Brain microvascular endothelial cell (primary cell): ENCODE data around the gene FGGY.
A peak's percentile ranks its signal among the peaks of the same experiment; 100 is the strongest.

Source experiments
- DNase-seq: peaks from one replicate; pipeline ENCODE4 v3.0.0-alpha.2; 2020
- H3K27ac ChIP-seq: fragments of 250-450 bp; sonication (Bioruptor Pico); 2 replicates; pipeline ENCODE4 v1.5.1; 2020; ENCODE audit warnings: mild to moderate bottlenecking, moderate library complexity
- H3K27me3 ChIP-seq: fragments of 250-450 bp; sonication (Bioruptor Pico); replicated peaks from 2 replicates; pipeline ENCODE4 v1.5.1; 2020; ENCODE audit warnings: mild to moderate bottlenecking
- H3K36me3 ChIP-seq: fragments of 250-450 bp; sonication (Bioruptor Pico); replicated peaks from 2 replicates; pipeline ENCODE4 v1.5.1; 2020; ENCODE audit warnings: mild to moderate bottlenecking
- H3K4me3 ChIP-seq: 2 replicates; pipeline ENCODE4 v1.5.1; 2011; ENCODE audit warnings: low read depth, mild to moderate bottlenecking, control low read depth, low read length, moderate library complexity
- in situ Hi-C: cut with HindIII; loops from 2 replicates; pipeline ENCODE4 v1.10.0; 2017; ENCODE audit warnings: low sequenced_read_pairs, low pct_ligation_motif_present
- TF ChIP-seq, protein P1 (sequence below): IDR thresholded peaks from 2 replicates; pipeline ENCODE4 v1.5.1; 2011; ENCODE audit warnings: low read depth, mild to moderate bottlenecking, moderate library complexity, low read length, control low read depth, inconsistent platforms; ENCODE audit errors: missing control alignments

The FGGY gene

DNA sequence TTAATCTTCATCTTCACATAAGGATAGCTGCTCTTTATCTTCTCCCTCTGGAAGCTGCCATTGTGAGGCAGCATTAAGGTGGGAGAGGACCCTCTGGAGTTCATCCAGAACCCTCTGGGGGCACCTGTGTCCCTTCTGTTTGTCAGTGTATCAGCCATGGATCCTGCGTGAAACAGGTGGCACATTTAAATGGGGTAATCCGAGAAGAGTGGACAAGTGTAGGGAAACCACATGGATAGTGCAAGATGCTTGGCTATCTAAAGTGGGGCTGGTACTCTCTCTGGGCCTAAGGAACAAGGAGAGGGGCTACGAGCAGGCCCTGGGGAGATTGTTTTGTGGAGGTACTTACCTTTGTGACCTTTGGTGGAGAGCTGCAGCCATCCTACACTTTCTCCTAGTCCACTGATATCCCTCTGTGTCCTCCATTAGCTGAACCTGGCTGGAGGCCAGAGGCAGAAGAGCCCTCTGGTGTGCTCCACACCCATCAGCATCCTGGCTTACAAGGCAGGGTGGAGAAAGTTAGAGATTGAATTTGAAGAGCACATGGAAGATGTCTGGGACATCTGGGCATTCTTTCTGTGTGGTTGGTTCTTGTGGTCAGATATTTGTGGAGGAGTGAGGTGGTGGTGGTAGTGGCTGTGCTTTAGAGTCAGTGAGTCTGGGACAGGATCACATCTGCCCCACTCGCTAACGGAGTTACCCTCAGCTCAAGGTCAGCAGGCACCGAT is 117.7 kb downstream of the FGGY start:
- in situ Hi-C loops: no loop called here
- no peak overlapping the region for H3K4me3 ChIP-seq
- no peaks in the 10 kb centered on the region for H3K27me3 ChIP-seq
- H3K27ac ChIP-seq: no peak overlapping the region
- TF ChIP-seq, protein P1, sequence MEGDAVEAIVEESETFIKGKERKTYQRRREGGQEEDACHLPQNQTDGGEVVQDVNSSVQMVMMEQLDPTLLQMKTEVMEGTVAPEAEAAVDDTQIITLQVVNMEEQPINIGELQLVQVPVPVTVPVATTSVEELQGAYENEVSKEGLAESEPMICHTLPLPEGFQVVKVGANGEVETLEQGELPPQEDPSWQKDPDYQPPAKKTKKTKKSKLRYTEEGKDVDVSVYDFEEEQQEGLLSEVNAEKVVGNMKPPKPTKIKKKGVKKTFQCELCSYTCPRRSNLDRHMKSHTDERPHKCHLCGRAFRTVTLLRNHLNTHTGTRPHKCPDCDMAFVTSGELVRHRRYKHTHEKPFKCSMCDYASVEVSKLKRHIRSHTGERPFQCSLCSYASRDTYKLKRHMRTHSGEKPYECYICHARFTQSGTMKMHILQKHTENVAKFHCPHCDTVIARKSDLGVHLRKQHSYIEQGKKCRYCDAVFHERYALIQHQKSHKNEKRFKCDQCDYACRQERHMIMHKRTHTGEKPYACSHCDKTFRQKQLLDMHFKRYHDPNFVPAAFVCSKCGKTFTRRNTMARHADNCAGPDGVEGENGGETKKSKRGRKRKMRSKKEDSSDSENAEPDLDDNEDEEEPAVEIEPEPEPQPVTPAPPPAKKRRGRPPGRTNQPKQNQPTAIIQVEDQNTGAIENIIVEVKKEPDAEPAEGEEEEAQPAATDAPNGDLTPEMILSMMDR: no peak
- H3K36me3 ChIP-seq: no peaks in the 10 kb centered on the region
- DNase-seq: peak; percentile 5

DNA sequence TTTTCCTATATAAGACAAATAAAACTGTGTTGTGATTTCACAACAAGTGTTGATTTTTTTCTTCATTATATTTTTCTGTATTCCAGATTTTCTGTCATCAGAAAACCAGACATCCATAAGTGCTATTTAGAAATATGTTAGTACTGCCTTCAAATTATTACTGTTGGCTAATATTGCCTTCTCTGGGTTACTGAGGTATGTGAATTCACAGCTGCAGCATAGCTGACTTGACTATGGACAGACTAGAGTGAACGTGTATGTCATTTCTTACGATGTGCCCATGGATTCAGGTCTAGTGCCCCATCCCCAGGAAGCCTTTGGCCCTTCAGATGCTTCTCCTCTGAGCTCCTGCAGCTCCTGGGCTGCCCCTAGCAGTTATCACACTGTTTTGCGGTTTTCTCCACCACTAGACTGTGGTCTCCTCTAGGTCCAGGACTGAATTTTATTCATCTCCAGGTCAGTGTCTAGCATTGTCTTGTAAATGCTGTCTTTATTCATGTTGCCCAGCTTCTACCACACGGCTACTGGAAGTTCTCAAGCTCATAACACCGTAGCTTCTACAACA is 118.5 kb downstream of the FGGY start:
- H3K27me3 ChIP-seq: no peaks in the 10 kb centered on the region
- no peaks in the 10 kb centered on the region for H3K36me3 ChIP-seq
- H3K4me3 ChIP-seq: no peak overlapping the region
- in situ Hi-C loops: no loop called here
- TF ChIP-seq, protein P1: no peak
- no peak for DNase-seq
- H3K27ac ChIP-seq: no peak overlapping the region

DNA sequence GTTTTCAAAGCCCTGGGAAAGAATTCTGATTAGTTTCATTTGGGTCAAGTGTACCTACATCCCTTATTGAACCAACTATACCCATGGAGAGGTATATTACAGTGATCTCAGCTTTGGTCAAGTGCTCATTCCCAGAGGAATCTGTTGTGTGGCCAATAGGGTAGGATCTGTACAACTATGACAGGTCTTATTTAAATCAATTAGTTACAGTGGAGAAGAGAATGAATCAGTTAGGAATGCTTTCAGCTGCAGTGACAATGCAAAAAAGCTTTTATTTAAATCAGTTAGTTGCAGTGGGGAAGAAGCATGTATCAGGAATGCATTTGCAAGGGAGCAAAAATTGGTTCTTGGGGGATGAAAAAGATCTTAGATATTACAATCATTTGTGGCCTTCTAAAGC is 119.0 kb downstream of the FGGY start:
- H3K27ac ChIP-seq: no peak overlapping the region
- in situ Hi-C loops: no loop called here
- H3K36me3 ChIP-seq: no peaks in the 10 kb centered on the region
- no peak overlapping the region for H3K4me3 ChIP-seq
- DNase-seq: no peak
- TF ChIP-seq, protein P1: no peak
- no peaks in the 10 kb centered on the region for H3K27me3 ChIP-seq

DNA sequence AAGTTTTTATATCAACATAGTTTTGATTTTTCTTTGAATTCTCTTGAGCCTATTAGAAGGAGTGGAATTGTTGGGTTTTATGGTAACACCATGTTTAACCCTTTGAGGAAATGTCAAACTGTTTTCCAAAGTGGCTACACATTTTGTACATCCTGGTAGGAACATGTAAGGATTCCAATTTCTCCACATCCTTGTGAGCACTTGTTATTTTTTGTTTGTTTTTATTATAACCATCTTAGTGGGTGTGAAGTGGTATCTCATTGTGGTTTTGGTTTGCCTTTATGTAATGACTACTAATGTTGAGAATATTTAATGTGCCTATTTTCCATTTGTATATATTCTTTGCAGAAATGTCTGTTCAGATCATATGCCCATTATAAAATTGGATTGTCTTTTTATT is 120.5 kb downstream of the FGGY start:
- TF ChIP-seq, protein P1: no peak
- DNase-seq: no peak
- no peaks in the 10 kb centered on the region for H3K36me3 ChIP-seq
- no peak overlapping the region for H3K27ac ChIP-seq
- in situ Hi-C loops: no loop called here
- no peaks in the 10 kb centered on the region for H3K27me3 ChIP-seq
- H3K4me3 ChIP-seq: no peak overlapping the region

DNA sequence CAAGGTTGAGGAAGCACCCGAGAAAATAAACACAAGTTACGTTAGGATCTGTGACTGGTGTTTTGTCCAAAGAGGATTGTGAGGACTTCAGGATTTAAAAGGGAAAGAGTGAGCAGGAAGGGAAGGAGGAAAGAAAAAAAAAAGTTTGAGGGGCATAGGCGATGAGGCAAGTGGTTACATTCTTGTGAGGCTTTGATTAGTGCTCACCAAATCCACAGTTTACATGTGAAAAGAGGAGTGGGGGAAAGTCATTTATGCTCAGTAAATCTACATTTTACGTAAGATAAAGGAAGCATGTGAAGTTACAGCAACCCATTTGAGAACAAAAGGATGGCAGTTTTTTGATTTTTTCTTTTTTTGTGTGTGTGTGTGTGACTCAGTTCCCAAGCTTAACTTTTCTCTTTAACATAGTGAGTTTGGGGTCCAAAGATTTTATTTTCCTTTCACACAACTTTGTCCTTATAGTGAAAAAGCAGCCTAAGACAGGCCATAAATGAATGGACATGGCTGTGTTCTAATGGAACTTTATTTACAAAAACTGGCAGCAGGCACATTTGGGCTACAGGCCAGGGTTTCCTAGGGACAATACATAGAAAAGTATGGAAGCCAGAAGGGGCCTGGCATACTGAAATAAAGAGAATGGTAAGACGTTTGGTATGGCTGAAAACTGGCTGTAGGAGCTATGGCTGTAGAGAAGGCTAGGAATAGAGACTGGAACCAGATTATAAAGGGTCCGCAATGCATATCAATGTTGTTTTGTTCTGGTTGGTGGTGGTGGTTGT is 121.7 kb downstream of the FGGY start:
- in situ Hi-C loops: no loop called here
- H3K27me3 ChIP-seq: no peaks in the 10 kb centered on the region
- no peak for DNase-seq
- H3K36me3 ChIP-seq: no peaks in the 10 kb centered on the region
- TF ChIP-seq, protein P1: no peak
- no peak overlapping the region for H3K4me3 ChIP-seq
- no peak overlapping the region for H3K27ac ChIP-seq
